ENCODE measurements around the gene ARL16. TPM values are rescaled to one million over a fixed set of nuclear protein-coding genes. Genes with fewer than 3 reads are reported as not detected.

Gene ARL16
- total RNA-seq, 4 donors from 2014 or later, result 19.1 to 34.3 (median 27.9) TPM

- Histone ChIP-seq H3K4me3 (no peak overlapping the region), H3K4me1 (peaks cover 29 to 60% (median 31%) of the 10 kb centered on the region in 3 donors), H3K27me3 (no peaks in the 10 kb centered on the region), H3K36me3 (peaks cover 0 to 60% (median 0%) of the 10 kb centered on the region in 3 donors), H3K27ac (no peak overlapping the region), H3K9me3 (no peaks in the 10 kb centered on the region)
- TF ChIP-seq CTCF (IDR thresholded peaks at IDR 0.05) (no peak), POLR2A (IDR thresholded peaks at IDR 0.05) (no peak)
- no peak for DNase-seq
- WGBS, 2 donors, result no CpG with 5 or more reads among the region's 32 CpGs
- intact Hi-C loops (cut with DNase I), result no loop called here
Observed at GRCh38 chr17:81715107-81715871, 31.7 kb upstream of the ARL16 start.

- TF ChIP-seq CTCF (IDR thresholded peaks at IDR 0.05), result no peak
- TF ChIP-seq POLR2A (IDR thresholded peaks at IDR 0.05), result no peak
- Histone ChIP-seq H3K27ac (no peak overlapping the region), H3K27me3 (no peaks in the 10 kb centered on the region), H3K36me3 (peaks cover 0 to 53% (median 0%) of the 10 kb centered on the region in 3 donors), H3K4me1 (peaks cover 32 to 68% (median 37%) of the 10 kb centered on the region in 3 donors), H3K9me3 (no peaks in the 10 kb centered on the region), H3K4me3 (no peak overlapping the region)
- no peak for DNase-seq
- intact Hi-C loops (cut with DNase I), result no loop called here
- 92% methylated on average over 14 of the region's 39 CpGs; no CpG with 5 or more reads in 1 of the 2 donors for WGBS, 2 donors
Observed at GRCh38 chr17:81714412-81715106, 31.0 kb upstream of the ARL16 start.

- Histone ChIP-seq H3K27me3 (no peaks in the 10 kb centered on the region), H3K9me3 (no peaks in the 10 kb centered on the region), H3K4me1 (peaks cover 32 to 72% (median 37%) of the 10 kb centered on the region in 3 donors), H3K4me3 (peak overlapping the region; percentile 68 to 94 (median 91)), H3K27ac (peak overlapping the region; percentile 55 to 92 (median 84)), H3K36me3 (peaks cover 0 to 45% (median 0%) of the 10 kb centered on the region in 3 donors)
- TF ChIP-seq POLR2A (IDR thresholded peaks at IDR 0.05), result no peak
- no peak for TF ChIP-seq CTCF (IDR thresholded peaks at IDR 0.05)
- DNase-seq, result no peak
- 7 to 76% methylated on average over 6 to 7 of the region's 36 CpGs for WGBS, 2 donors
- intact Hi-C loops (cut with DNase I), result no loop called here
Observed at GRCh38 chr17:81713556-81714411, 30.2 kb upstream of the ARL16 start.

- peak overlapping the region; percentile 76 to 92 (median 90) for H3K27ac ChIP-seq
Observed at GRCh38 chr17:81713004-81713555, 29.5 kb upstream of the ARL16 start.

More at GRCh38 chr17:81713004-81713555, 29.5 kb upstream of the ARL16 start:
- WGBS, 2 donors, result 12 to 23% methylated on average over 9 of the region's 18 CpGs
- Histone ChIP-seq H3K4me3 (peak overlapping the region; percentile 68 to 94 (median 91)), H3K9me3 (no peaks in the 10 kb centered on the region), H3K4me1 (peaks cover 32 to 72% (median 37%) of the 10 kb centered on the region in 3 donors), H3K27me3 (no peaks in the 10 kb centered on the region), H3K36me3 (peaks cover 0 to 41% (median 0%) of the 10 kb centered on the region in 3 donors)
- TF ChIP-seq POLR2A (IDR thresholded peaks at IDR 0.05), result no peak
- TF ChIP-seq CTCF (IDR thresholded peaks at IDR 0.05), result no peak
- DNase-seq, result no peak
- intact Hi-C loops (cut with DNase I), result no loop called here

Data from esophagus squamous epithelium (tissue), 5 donors.